ENCODE measurements around the gene C16orf46. TPM values are rescaled to one million over a fixed set of nuclear protein-coding genes. Genes with fewer than 3 reads are reported as not detected.

Gene C16orf46
- total and polyA plus RNA-seq, 2 of the 13 experiments (the other 11 are each of a cell fraction or from before 2014, with no cell fraction given) = 0.38 to 0.55 TPM

DNA sequence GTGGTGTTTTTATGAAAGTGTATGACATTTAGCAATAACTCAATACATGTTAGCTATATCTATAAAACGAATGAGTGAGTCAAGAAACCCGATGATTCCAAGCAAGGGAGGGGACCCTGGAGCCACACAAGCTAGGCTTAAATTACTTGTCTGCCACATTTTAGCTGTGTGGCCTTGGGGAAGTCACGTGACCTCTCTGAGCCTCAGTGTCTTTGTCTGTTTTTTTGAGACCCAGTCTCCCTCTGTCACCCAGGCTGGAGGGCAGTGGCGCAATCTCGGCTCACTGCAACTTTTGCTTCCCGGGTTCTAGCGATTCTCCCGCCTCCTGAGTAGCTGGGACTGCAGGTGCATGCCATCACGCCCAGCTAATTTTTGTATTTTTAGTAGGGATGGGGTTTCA lies 39.2 kb upstream of the C16orf46 start (continued):
- no peak for TF ChIP-seq NONO (IDR thresholded peaks at IDR 0.05)
- TF ChIP-seq NONO (CRISPR knock-in tag; conservative IDR thresholded peaks at IDR 0.05) = no peak
- no peak for TF ChIP-seq MTA3 (CRISPR knock-in tag; IDR thresholded peaks at IDR 0.05)
- TF ChIP-seq, protein P1, sequence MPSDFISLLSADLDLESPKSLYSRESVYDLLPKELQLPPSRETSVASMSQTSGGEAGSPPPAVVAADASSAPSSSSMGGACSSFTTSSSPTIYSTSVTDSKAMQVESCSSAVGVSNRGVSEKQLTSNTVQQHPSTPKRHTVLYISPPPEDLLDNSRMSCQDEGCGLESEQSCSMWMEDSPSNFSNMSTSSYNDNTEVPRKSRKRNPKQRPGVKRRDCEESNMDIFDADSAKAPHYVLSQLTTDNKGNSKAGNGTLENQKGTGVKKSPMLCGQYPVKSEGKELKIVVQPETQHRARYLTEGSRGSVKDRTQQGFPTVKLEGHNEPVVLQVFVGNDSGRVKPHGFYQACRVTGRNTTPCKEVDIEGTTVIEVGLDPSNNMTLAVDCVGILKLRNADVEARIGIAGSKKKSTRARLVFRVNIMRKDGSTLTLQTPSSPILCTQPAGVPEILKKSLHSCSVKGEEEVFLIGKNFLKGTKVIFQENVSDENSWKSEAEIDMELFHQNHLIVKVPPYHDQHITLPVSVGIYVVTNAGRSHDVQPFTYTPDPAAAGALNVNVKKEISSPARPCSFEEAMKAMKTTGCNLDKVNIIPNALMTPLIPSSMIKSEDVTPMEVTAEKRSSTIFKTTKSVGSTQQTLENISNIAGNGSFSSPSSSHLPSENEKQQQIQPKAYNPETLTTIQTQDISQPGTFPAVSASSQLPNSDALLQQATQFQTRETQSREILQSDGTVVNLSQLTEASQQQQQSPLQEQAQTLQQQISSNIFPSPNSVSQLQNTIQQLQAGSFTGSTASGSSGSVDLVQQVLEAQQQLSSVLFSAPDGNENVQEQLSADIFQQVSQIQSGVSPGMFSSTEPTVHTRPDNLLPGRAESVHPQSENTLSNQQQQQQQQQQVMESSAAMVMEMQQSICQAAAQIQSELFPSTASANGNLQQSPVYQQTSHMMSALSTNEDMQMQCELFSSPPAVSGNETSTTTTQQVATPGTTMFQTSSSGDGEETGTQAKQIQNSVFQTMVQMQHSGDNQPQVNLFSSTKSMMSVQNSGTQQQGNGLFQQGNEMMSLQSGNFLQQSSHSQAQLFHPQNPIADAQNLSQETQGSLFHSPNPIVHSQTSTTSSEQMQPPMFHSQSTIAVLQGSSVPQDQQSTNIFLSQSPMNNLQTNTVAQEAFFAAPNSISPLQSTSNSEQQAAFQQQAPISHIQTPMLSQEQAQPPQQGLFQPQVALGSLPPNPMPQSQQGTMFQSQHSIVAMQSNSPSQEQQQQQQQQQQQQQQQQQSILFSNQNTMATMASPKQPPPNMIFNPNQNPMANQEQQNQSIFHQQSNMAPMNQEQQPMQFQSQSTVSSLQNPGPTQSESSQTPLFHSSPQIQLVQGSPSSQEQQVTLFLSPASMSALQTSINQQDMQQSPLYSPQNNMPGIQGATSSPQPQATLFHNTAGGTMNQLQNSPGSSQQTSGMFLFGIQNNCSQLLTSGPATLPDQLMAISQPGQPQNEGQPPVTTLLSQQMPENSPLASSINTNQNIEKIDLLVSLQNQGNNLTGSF (CRISPR knock-in tag; IDR thresholded peaks at IDR 0.05) = no peak
- TF ChIP-seq KDM3A (CRISPR knock-in tag; IDR thresholded peaks at IDR 0.05; ENCODE audit: low read depth) = no peak

DNA sequence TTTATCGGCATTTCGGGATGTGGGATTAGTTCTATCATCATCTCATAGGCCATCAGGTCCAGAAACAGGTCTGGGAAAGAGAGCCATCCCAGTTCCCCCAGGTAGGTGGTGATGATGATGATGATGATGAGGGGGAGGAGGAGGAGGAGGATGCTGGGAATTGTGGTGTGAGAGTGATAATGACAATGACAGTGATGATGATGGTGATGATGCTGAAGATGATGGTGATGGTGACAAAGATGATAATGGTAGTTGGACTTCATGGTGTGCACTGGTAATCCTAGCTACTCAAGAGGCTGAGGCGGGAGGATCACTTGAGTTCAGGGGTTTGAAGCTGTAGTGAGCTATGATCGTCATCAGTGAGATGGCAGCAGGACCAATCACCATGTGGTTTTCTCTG lies 35.4 kb upstream of the C16orf46 start:
- FAIRE-seq = no peak
- POLR2A ChIA-PET = no interaction called here

More for the DNA sequence above, 35.4 kb upstream of the C16orf46 start:
- WGBS (ENCODE audit: low lambda C conversion rate) = 84% methylated on average over 4 of the region's 4 CpGs
- Histone ChIP-seq H3K4me1 (ENCODE audit: insufficient read depth, low read length) (peaks cover 16% of the 10 kb centered on the region), H3K4me2 (ENCODE audit: low read depth, low read length) (no peak overlapping the region), H3K9me3 (ENCODE audit: low read length) (no peaks in the 10 kb centered on the region), H3K27ac (ENCODE audit: extremely low read length, insufficient read depth, low read length) (no peak overlapping the region), H3K9ac (ENCODE audit: insufficient read depth, low read depth, low read length) (no peak overlapping the region), H2AFZ (ENCODE audit: low read length) (no peak overlapping the region), H3K36me3 (replicated peaks in 1 of 2; ENCODE audit: control insufficient read depth in 1 of 2, insufficient read depth in 2 of 2, low read length in 2 of 2) (no peaks in the 10 kb centered on the region), H3K79me2 (ENCODE audit: insufficient read depth, low read length) (no peaks in the 10 kb centered on the region), H3K4me3 (replicated peaks in 1 of 3; ENCODE audit: insufficient read depth in 1 of 3, low read depth in 2 of 3, low read length in 3 of 3) (no peak overlapping the region), H4K20me1 (ENCODE audit: insufficient read depth, low read length) (no peaks in the 10 kb centered on the region), H3K27me3 (ENCODE audit: control insufficient read depth in 1 of 2, insufficient read depth in 2 of 2, low read length in 2 of 2) (no peaks in the 10 kb centered on the region)
- CTCF ChIA-PET (ENCODE audit: low intra/inter-chr PET ratio, low total read pairs) = no interaction called here
- TF ChIP-seq POGZ (CRISPR knock-in tag; IDR thresholded peaks at IDR 0.05) (no peak), CREB1 (IDR thresholded peaks at IDR 0.05) (peak; percentile 68; the same call in 1 of the 2 replicates), CREB1 (CRISPR knock-in tag; IDR thresholded peaks at IDR 0.05) (no peak)
- intact Hi-C loops (cut with micrococcal nuclease; ENCODE audit: unreplicated experiment) = no loop called here
- in situ Hi-C loops (cut with HindIII; ENCODE audit: extremely low pct_ligation_motif_present, low pct_unique_long_range_greater_than_20kb) = no loop called here
- DNase-seq (ENCODE audit: low spot score) (no peak), ATAC-seq (no peak)
- no TSS peak for BruUV-seq (replicated peaks)

All from HepG2 (cell line).